LNCaP clone FGC (cell line): Measurements from ENCODE around the gene TEDC2.
A peak's percentile ranks its signal among the peaks of the same experiment; 100 is the strongest.

Experiments
- DNase-seq: peaks from one replicate; pipeline ENCODE4 v3.0.0-alpha.2; 2011; ENCODE audit warnings: low read depth
- H3K4me3 ChIP-seq: 2 replicates; pipeline ENCODE4 v1.5.1; 2011; ENCODE audit warnings: mild to moderate bottlenecking, low read depth, low read length, control low read depth
- CTCF ChIP-seq: IDR thresholded peaks from 2 replicates; pipeline ENCODE4 v1.5.1; 2012; ENCODE audit warnings: mild to moderate bottlenecking; ENCODE audit not compliant: control insufficient read depth, insufficient read depth; ENCODE audit errors: extremely low read depth

The TEDC2 gene

GRCh38 chr16:2513405-2514332 lies 53.8 kb downstream of the TEDC2 start, which contains the start of gene ATP6V0C:
ATP6V0C (plus strand) TSS chr16:2513952; CDS start chr16:2514104, 152 bp downstream.
- no peak for TF ChIP-seq CTCF
- peak; percentile 67 for DNase-seq
- peak within 1 kb of the TSS; percentile 83 for H3K4me3 ChIP-seq
